HepG2 (cell line): ENCODE measurements around the gene ZBTB45. TPM values are rescaled to one million over a fixed set of nuclear protein-coding genes. Genes with fewer than 3 reads are reported as not detected.

ENCODE experiments used
- ATM ChIP-seq: fragments of 450-650 bp; IDR thresholded peaks from 2 replicates; pipeline ENCODE4 v1.7.1; 2017; ENCODE audit warnings: mild to moderate bottlenecking, borderline replicate concordance
- CBX5 ChIP-seq: sonication (generic); formaldehyde crosslinking; IDR thresholded peaks from 2 replicates; pipeline ENCODE4 v1.4.0; 2020; ENCODE audit warnings: missing genetic modification reagents, borderline replicate concordance
- FIP1L1 ChIP-seq: fragments of 200-400 bp; formaldehyde crosslinking; IDR thresholded peaks from 2 replicates; pipeline ENCODE4 v1.6.1; 2018; ENCODE audit warnings: low read depth, mild to moderate bottlenecking, low read length, moderate library complexity, borderline replicate concordance; ENCODE audit not compliant: insufficient read depth
- FOSL2 ChIP-seq: sonication (generic); formaldehyde crosslinking; IDR thresholded peaks from 2 replicates; pipeline ENCODE4 v1.4.0; 2020; ENCODE audit warnings: missing genetic modification reagents
- HES4 ChIP-seq: sonication (generic); formaldehyde crosslinking; IDR thresholded peaks from 2 replicates; pipeline ENCODE4 v1.9.0; 2021; ENCODE audit warnings: mild to moderate bottlenecking, missing genetic modification reagents, borderline replicate concordance
- HIVEP1 ChIP-seq: sonication (generic); formaldehyde crosslinking; IDR thresholded peaks from 2 replicates; pipeline ENCODE4 v1.4.0; 2020; ENCODE audit warnings: mild to moderate bottlenecking, missing genetic modification reagents
- HOXA9 ChIP-seq: sonication (generic); formaldehyde crosslinking; IDR thresholded peaks from 2 replicates; pipeline ENCODE4 v1.8.1; 2022; ENCODE audit warnings: missing genetic modification reagents, mild to moderate bottlenecking, moderate library complexity, borderline replicate concordance
- KDM1A ChIP-seq: IDR thresholded peaks from 2 replicates; pipeline ENCODE4 v1.6.1; 2016; ENCODE audit warnings: missing compliant biosample characterization
- LCORL ChIP-seq, 2 experiments: fragments of 450-650 bp in 1 of 2; sonication (generic) in 1 of 2; formaldehyde crosslinking in 1 of 2; IDR thresholded peaks; 2 replicates each; pipeline versions ENCODE4 v1.5.0 to v1.6.1; 2017 to 2020; ENCODE audit warnings: antibody characterized with exemption in 1 of 2, missing genetic modification reagents in 1 of 2
- SAFB2 ChIP-seq: sonication (generic); formaldehyde crosslinking; IDR thresholded peaks from 2 replicates; pipeline ENCODE4 v1.5.1; 2020; ENCODE audit warnings: missing genetic modification reagents, low read depth, mild to moderate bottlenecking, borderline replicate concordance
- SOX6 ChIP-seq, 2 experiments: fragments of 450-650 bp in 1 of 2; sonication (generic) in 1 of 2; formaldehyde crosslinking in 1 of 2; IDR thresholded peaks; 2 replicates each; pipeline versions ENCODE4 v1.4.0 to v1.6.1; 2017 to 2020; ENCODE audit warnings: antibody characterized with exemption in 1 of 2, mild to moderate bottlenecking in 1 of 2, missing genetic modification reagents in 1 of 2
- THYN1 ChIP-seq: sonication (generic); formaldehyde crosslinking; IDR thresholded peaks from 2 replicates; pipeline ENCODE4 v1.8.1; 2023; ENCODE audit warnings: low read depth, mild to moderate bottlenecking, moderate library complexity, missing genetic modification reagents, borderline replicate concordance
- TMF1 ChIP-seq: sonication (generic); formaldehyde crosslinking; IDR thresholded peaks from 2 replicates; pipeline ENCODE4 v1.8.1; 2022; ENCODE audit warnings: low read depth, missing genetic modification reagents
- XBP1 ChIP-seq: sonication (generic); formaldehyde crosslinking; IDR thresholded peaks from 2 replicates; pipeline ENCODE4 v1.5.0; 2020; ENCODE audit warnings: missing genetic modification reagents
- ZNF24 ChIP-seq: fragments of 450-650 bp; IDR thresholded peaks from 2 replicates; pipeline ENCODE4 v1.6.1; 2017; ENCODE audit warnings: antibody characterized with exemption, mild to moderate bottlenecking
- ZNF343 ChIP-seq: sonication (generic); formaldehyde crosslinking; IDR thresholded peaks from 2 replicates; pipeline ENCODE4 v1.4.0; 2020; ENCODE audit warnings: mild to moderate bottlenecking, missing genetic modification reagents
- ZNF598 ChIP-seq: sonication (generic); formaldehyde crosslinking; IDR thresholded peaks from 2 replicates; pipeline ENCODE4 v1.5.1; 2020; ENCODE audit warnings: mild to moderate bottlenecking, missing genetic modification reagents, borderline replicate concordance
- ZNF780A ChIP-seq: sonication (generic); formaldehyde crosslinking; IDR thresholded peaks from 2 replicates; pipeline ENCODE4 v1.8.0; 2022; ENCODE audit warnings: mild to moderate bottlenecking, missing genetic modification reagents, moderate library complexity
- ZNF891 ChIP-seq: sonication (generic); formaldehyde crosslinking; IDR thresholded peaks from 2 replicates; pipeline ENCODE4 v1.5.0; 2020; ENCODE audit warnings: mild to moderate bottlenecking, missing genetic modification reagents
- polyA plus RNA-seq, 8 experiments: library from polyadenylated mRNA; depleted of rRNA in 3 of 8; stranded (reverse) in 7 of 8; unstranded in 1 of 8; fragments of >200 nt; fragmentation: Illumina TruSeq in 4 of 8; extraction: Trizol in 4 of 8; gene quantifications; 2 replicates each; pipeline versions ENCODE4 v1.2.1 to v1.2.3, GENCODE V29; 2011 to 2016; ENCODE audit warnings: low read depth in 4 of 8, missing spikeins in 1 of 8, mixed read lengths in 1 of 8; ENCODE audit not compliant: insufficient read depth in 1 of 8
- total RNA-seq, 5 experiments: library from RNA; depleted of rRNA; stranded (reverse); fragments of >200 nt; fragmentation: Illumina TruSeq; extraction: Trizol; gene quantifications; 2 replicates each; pipeline ENCODE4 v1.2.3, GENCODE V29; 2016; ENCODE audit warnings: low read depth in 1 of 5
- TF ChIP-seq, protein P1 (sequence below): sonication (generic); formaldehyde crosslinking; IDR thresholded peaks from 2 replicates; pipeline ENCODE4 v1.8.0; 2022; ENCODE audit warnings: missing genetic modification reagents, mild to moderate bottlenecking, moderate library complexity, borderline replicate concordance
- TF ChIP-seq, protein P2 (sequence below): sonication (generic); formaldehyde crosslinking; IDR thresholded peaks from 2 replicates; pipeline ENCODE4 v1.8.0; 2022; ENCODE audit warnings: missing genetic modification reagents, low read depth, mild to moderate bottlenecking, borderline replicate concordance
- TF ChIP-seq, protein P3 (sequence below): sonication (generic); formaldehyde crosslinking; IDR thresholded peaks from 2 replicates; pipeline ENCODE4 v1.4.0; 2020; ENCODE audit warnings: missing genetic modification reagents

Gene ZBTB45
- total and polyA plus RNA-seq, 2 of the 13 experiments (the other 11 are each of a cell fraction or from before 2014, with no cell fraction given), result 3.0 to 3.7 TPM

DNA sequence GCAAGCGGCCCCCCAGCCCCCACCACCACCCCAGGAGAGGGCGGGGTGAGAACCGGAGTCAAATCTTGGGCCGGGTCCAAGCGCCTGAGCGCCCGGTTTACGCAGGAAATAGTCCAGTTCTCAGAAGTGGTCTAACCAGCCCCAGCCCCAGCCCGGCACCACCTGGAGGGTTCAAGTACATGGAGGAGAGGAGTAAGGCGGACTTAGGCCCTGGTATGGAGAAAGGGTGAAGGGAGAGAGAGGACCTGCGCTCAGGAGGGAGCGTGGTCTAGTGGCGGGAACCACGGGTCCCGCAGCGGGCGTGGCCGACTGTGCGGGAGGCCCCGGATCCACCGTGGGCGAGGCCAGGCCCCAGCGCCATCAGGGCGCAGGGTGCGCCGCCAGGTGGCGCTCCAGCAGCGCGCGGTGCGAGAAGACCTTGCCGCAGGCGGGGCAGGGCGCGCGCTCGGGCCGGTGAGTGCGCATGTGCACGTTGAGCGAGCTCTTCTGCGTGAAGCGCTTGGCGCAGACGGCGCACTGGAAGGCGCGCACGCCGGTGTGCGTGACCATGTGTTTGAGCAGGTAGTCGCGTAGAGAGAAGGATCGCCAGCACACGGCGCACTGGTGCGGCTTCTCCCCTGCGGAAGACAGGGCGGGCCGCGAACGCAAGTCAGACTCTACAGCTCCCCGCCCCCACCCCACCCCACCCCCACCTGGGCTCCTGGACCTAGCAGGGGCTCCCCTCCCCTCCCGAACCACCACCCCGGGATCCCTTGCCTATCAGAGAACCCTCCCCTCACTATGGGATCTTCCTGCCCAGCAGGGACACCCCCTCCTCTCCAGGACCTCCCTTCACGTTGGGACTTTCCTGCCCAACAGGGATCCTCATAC lies 5.7 kb downstream of the ZBTB45 start (continued):
- no peak for TF ChIP-seq THYN1 (CRISPR knock-in tag)
- TF ChIP-seq FOSL2 (CRISPR knock-in tag), result peak; percentile 17; the same call in 1 of the 2 replicates
- TF ChIP-seq, protein P1, sequence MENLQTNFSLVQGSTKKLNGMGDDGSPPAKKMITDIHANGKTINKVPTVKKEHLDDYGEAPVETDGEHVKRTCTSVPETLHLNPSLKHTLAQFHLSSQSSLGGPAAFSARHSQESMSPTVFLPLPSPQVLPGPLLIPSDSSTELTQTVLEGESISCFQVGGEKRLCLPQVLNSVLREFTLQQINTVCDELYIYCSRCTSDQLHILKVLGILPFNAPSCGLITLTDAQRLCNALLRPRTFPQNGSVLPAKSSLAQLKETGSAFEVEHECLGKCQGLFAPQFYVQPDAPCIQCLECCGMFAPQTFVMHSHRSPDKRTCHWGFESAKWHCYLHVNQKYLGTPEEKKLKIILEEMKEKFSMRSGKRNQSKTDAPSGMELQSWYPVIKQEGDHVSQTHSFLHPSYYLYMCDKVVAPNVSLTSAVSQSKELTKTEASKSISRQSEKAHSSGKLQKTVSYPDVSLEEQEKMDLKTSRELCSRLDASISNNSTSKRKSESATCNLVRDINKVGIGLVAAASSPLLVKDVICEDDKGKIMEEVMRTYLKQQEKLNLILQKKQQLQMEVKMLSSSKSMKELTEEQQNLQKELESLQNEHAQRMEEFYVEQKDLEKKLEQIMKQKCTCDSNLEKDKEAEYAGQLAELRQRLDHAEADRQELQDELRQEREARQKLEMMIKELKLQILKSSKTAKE (CRISPR knock-in tag), result no peak
- 0 out of 2 replicates have a peak, but pooled peaks have one; percentile 61 for TF ChIP-seq ZNF598 (CRISPR knock-in tag)
- no peak for TF ChIP-seq ATM
- no peak for TF ChIP-seq KDM1A (CRISPR knock-in tag)
- no peak for TF ChIP-seq LCORL (IDR thresholded peaks at IDR 0.05)
- TF ChIP-seq LCORL (CRISPR knock-in tag; IDR thresholded peaks at IDR 0.05), result no peak; the same call in 1 of the 2 replicates
- peak; percentile 80; the same call in 1 of the 2 replicates for TF ChIP-seq ZNF343 (CRISPR knock-in tag)
- TF ChIP-seq, protein P2, sequence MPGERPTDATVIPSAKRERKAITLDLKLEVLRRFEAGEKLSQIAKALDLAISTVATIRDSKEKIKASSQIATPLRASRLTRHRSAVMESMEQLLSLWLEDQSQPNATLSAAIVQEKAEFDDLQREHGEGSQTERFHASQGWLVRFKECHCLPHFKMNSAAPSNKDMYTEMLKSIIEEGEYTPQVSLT (CRISPR knock-in tag), result no peak
- peak; percentile 81; the same call in 1 of the 2 replicates for TF ChIP-seq SAFB2 (CRISPR knock-in tag)
- TF ChIP-seq ZNF891 (CRISPR knock-in tag), result no peak
- no peak for TF ChIP-seq CBX5
- TF ChIP-seq HOXA9 (CRISPR knock-in tag), result no peak; the same call in 1 of the 2 replicates
- TF ChIP-seq, protein P3, sequence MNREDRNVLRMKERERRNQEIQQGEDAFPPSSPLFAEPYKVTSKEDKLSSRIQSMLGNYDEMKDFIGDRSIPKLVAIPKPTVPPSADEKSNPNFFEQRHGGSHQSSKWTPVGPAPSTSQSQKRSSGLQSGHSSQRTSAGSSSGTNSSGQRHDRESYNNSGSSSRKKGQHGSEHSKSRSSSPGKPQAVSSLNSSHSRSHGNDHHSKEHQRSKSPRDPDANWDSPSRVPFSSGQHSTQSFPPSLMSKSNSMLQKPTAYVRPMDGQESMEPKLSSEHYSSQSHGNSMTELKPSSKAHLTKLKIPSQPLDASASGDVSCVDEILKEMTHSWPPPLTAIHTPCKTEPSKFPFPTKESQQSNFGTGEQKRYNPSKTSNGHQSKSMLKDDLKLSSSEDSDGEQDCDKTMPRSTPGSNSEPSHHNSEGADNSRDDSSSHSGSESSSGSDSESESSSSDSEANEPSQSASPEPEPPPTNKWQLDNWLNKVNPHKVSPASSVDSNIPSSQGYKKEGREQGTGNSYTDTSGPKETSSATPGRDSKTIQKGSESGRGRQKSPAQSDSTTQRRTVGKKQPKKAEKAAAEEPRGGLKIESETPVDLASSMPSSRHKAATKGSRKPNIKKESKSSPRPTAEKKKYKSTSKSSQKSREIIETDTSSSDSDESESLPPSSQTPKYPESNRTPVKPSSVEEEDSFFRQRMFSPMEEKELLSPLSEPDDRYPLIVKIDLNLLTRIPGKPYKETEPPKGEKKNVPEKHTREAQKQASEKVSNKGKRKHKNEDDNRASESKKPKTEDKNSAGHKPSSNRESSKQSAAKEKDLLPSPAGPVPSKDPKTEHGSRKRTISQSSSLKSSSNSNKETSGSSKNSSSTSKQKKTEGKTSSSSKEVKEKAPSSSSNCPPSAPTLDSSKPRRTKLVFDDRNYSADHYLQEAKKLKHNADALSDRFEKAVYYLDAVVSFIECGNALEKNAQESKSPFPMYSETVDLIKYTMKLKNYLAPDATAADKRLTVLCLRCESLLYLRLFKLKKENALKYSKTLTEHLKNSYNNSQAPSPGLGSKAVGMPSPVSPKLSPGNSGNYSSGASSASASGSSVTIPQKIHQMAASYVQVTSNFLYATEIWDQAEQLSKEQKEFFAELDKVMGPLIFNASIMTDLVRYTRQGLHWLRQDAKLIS (CRISPR knock-in tag), result no peak
- TF ChIP-seq HIVEP1 (CRISPR knock-in tag), result no peak
- TF ChIP-seq ZNF24, result no peak
- TF ChIP-seq TMF1, result no peak
- TF ChIP-seq XBP1 (CRISPR knock-in tag), result no peak
- TF ChIP-seq HES4 (CRISPR knock-in tag), result peak; percentile 88
- no peak for TF ChIP-seq SOX6 (IDR thresholded peaks at IDR 0.05)
- TF ChIP-seq SOX6 (CRISPR knock-in tag; IDR thresholded peaks at IDR 0.05), result peak; percentile 35; the same call in 1 of the 2 replicates
- no peak for TF ChIP-seq ZNF780A (CRISPR knock-in tag)
- no peak for TF ChIP-seq FIP1L1
